ENCODE measurements around the gene CCT8. TPM values are rescaled to one million over a fixed set of nuclear protein-coding genes. Genes with fewer than 3 reads are reported as not detected.
A peak's percentile ranks its signal among the peaks of the same experiment; 100 is the strongest.

CCT8 gene
- total and polyA plus RNA-seq, 9 of the 15 experiments (the other 6 are each of a cell fraction or from before 2014, with no cell fraction given): 451 to 1,153 (median 677) TPM

GRCh38 chr21:29024474-29025327 lies 48.7 kb downstream of the CCT8 start, which contains the start of gene USP16 (continued):
- no peak for TF ChIP-seq SREBF2 (CRISPR knock-in tag; IDR thresholded peaks at IDR 0.05)
- TF ChIP-seq MIER1 (IDR thresholded peaks at IDR 0.05; ENCODE audit: low read depth): no peak
- peak; percentile 94 for TF ChIP-seq ZBTB40 (IDR thresholded peaks at IDR 0.05)
- TF ChIP-seq ZBTB40 (CRISPR knock-in tag; IDR thresholded peaks at IDR 0.05): no peak
- TF ChIP-seq BRD9 (IDR thresholded peaks at IDR 0.05; ENCODE audit: low read depth, partially characterized antibody): peak; percentile 25
- no peak for TF ChIP-seq MAFG (tag; conservative IDR thresholded peaks at IDR 0.05)
- TF ChIP-seq CHD2 (IDR thresholded peaks at IDR 0.05; ENCODE audit: low read depth, low read length): peak; percentile 87
- TF ChIP-seq PHF8 (IDR thresholded peaks at IDR 0.05; ENCODE audit: borderline replicate concordance, low read length): peak; percentile 99
- no peak for TF ChIP-seq CEBPG (CRISPR knock-in tag; IDR thresholded peaks at IDR 0.05)
- TF ChIP-seq CEBPG (tag; conservative IDR thresholded peaks at IDR 0.05 in 1 of 2, IDR thresholded peaks at IDR 0.05 in 1 of 2): no peak
- no peak for TF ChIP-seq ZBTB8A (IDR thresholded peaks at IDR 0.05; ENCODE audit: partially characterized antibody)
- no peak; the same call in 1 of the 2 replicates for TF ChIP-seq TOE1 (IDR thresholded peaks at IDR 0.05; ENCODE audit: borderline replicate concordance)
- TF ChIP-seq TOE1 (CRISPR knock-in tag; IDR thresholded peaks at IDR 0.05; ENCODE audit: borderline replicate concordance, low read depth): no peak
- peak; percentile 81 for TF ChIP-seq SP2 (IDR thresholded peaks at IDR 0.05; ENCODE audit: extremely low read depth, low read depth, low read length, poor library complexity, severe bottlenecking)
- TF ChIP-seq HMG20B (CRISPR knock-in tag; IDR thresholded peaks at IDR 0.05): no peak
- no peak for TF ChIP-seq ZNF239 (CRISPR knock-in tag; IDR thresholded peaks at IDR 0.05)
- TF ChIP-seq MCM2 (IDR thresholded peaks at IDR 0.05; ENCODE audit: low read depth): no peak
- TF ChIP-seq ZZZ3 (IDR thresholded peaks at IDR 0.05): no peak

Measured in K562 (cell line).